ENCODE measurements around the gene NUP62.

Gene NUP62

DNA sequence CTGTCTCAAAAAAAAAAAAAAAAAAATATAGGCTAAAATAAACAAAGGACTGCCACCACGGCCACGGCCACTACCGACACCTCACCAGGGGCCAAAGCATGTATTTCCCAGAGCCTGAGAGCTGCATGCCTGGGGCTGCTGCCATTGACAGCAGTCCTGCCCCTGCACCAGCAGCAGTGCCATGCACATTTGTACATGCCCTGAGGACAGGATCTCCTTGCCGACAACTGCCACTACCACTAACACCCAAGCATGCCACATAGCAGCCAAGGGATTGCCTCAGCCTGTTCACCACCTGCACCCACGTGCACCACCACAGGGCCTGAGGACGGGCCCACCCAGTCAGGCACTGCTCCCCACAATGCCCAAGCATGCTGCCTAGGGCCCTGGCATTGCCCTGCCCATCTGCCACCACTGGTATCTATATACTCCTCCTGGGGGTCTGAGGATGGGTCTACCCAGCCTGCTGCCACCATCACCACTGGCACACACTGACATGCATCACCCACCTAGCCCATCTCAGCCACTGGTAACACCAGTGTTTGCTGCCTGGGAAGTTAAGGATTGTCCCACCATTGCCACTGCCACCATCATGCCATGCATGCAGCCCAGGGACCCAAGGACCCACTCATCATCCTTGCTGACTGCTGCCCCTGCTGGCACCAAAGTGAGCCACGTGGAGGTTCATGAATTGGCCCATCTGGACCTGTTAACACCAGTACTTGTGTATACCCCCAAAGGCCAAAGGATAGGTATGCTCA, 10.6 kb upstream of the NUP62 start:
- H3K9ac ChIP-seq (ENCODE audit: low read length in 5 of 5): no peak overlapping the region
- no peak overlapping the region for H3K4me3 ChIP-seq (ENCODE audit: low read depth in 1 of 5, low read length in 5 of 5)
- peaks cover 0 to 9% (median 6%) of the 10 kb centered on the region in 5 donors for H3K4me1 ChIP-seq (ENCODE audit: control insufficient read depth in 5 of 5, insufficient read depth in 5 of 5, low read length in 5 of 5)
- no peaks in the 10 kb centered on the region for H3K36me3 ChIP-seq (ENCODE audit: control insufficient read depth in 5 of 5, insufficient read depth in 5 of 5, low read length in 5 of 5)
- no peaks in the 10 kb centered on the region for H3K9me3 ChIP-seq (ENCODE audit: control insufficient read depth in 5 of 5, low read length in 5 of 5)
- H3K27me3 ChIP-seq (ENCODE audit: control insufficient read depth in 5 of 5, insufficient read depth in 4 of 5, low read length in 5 of 5): peaks cover 0 to 3% (median 0%) of the 10 kb centered on the region in 5 donors
- H3K27ac ChIP-seq (ENCODE audit: low read depth, low read length): no peak overlapping the region

DNA sequence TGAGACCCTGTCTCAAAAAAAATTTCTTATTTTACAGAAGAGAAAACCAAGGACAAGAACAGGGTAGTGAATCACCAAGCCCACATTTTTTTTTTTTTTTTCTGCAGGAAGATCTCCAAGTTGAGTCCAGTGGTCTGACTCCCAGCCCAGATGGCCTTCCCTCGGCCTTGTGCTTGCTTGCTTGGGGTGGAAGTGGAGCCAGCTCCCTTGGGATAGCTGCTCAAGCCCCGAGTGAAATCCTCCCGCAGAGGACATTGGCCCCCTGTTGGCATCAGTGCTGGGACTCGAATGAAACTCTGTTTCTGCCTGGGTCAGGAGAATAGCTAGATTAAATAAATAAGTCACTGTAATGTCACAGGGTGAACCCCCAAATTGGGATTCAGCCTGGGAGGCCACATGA, 9.4 kb upstream of the NUP62 start:
- no peak overlapping the region for H3K27ac ChIP-seq (ENCODE audit: low read depth, low read length)
- peaks cover 0 to 3% (median 0%) of the 10 kb centered on the region in 5 donors for H3K27me3 ChIP-seq (ENCODE audit: control insufficient read depth in 5 of 5, insufficient read depth in 4 of 5, low read length in 5 of 5)
- H3K9ac ChIP-seq (ENCODE audit: low read length in 5 of 5): no peak overlapping the region
- peaks cover 0 to 9% (median 6%) of the 10 kb centered on the region in 5 donors for H3K4me1 ChIP-seq (ENCODE audit: control insufficient read depth in 5 of 5, insufficient read depth in 5 of 5, low read length in 5 of 5)
- H3K4me3 ChIP-seq (ENCODE audit: low read depth in 1 of 5, low read length in 5 of 5): no peak overlapping the region
- H3K36me3 ChIP-seq (ENCODE audit: control insufficient read depth in 5 of 5, insufficient read depth in 5 of 5, low read length in 5 of 5): no peaks in the 10 kb centered on the region
- H3K9me3 ChIP-seq (ENCODE audit: control insufficient read depth in 5 of 5, low read length in 5 of 5): no peaks in the 10 kb centered on the region

DNA sequence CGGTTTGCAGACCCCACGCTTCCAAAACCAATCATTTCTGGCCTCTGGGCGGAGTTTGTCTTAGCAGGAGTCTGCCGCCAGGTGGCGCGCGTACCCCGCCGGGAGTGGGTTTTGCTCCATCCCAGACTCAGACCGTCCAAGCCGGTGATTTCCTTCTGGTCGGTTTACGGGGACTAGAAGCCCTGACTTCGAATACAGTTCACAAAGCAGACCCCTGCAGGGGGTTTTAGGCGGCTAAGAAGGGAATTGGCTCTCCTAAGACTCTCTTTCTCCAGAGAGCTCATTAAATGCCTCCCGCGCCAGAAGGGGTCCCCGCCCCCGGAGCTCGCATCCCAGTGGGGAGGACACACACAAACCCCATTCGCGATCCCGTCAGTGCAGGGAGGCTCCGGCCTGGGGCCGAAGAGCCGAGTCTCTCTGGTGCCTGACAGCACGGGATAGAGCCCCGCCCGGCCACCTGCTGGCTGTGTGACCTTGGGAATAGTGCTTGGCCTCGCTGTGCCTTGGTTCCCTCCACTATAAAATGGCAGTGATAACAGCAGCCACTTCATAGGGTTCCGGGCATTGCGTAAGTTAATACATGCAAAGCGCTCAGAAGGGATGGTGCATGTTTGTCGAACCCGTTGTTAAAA, 8.6 kb upstream of the NUP62 start:
- Histone ChIP-seq H3K36me3 (ENCODE audit: control insufficient read depth in 5 of 5, insufficient read depth in 5 of 5, low read length in 5 of 5) (peaks cover 0 to 2% (median 0%) of the 10 kb centered on the region in 5 donors), H3K4me3 (ENCODE audit: low read depth in 1 of 5, low read length in 5 of 5) (peak overlapping the region in 3 of 5 donors; percentile 22 to 50 (median 38)), H3K9me3 (ENCODE audit: control insufficient read depth in 5 of 5, low read length in 5 of 5) (no peaks in the 10 kb centered on the region), H3K4me1 (ENCODE audit: control insufficient read depth in 5 of 5, insufficient read depth in 5 of 5, low read length in 5 of 5) (peaks cover 0 to 9% (median 6%) of the 10 kb centered on the region in 5 donors), H3K27ac (ENCODE audit: low read depth, low read length) (no peak overlapping the region), H3K9ac (ENCODE audit: low read length in 5 of 5) (peak overlapping the region in 2 of 5 donors; percentile 26 to 47), H3K27me3 (ENCODE audit: control insufficient read depth in 5 of 5, insufficient read depth in 4 of 5, low read length in 5 of 5) (peaks cover 0 to 3% (median 0%) of the 10 kb centered on the region in 5 donors)

DNA sequence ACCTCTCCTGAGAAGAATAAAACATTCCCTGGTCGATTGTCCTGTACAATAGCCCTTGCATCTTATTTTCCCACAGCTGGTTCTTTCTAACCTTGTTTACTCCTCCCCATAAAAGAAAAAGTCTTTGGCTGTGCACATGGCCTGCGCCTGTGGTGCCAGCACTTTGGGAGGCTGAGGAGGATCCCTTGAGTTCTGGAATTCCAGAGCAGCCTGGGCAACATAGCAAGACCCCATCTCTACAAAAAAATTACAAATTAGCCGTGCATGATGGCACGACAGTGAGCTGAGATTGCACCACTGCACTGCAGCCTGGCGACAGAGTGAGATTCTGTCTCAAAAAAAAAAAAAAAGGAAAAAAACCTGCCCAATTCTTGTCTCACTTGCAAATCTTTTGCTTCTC, 7.2 kb upstream of the NUP62 start:
- Histone ChIP-seq H3K27me3 (ENCODE audit: control insufficient read depth in 5 of 5, insufficient read depth in 4 of 5, low read length in 5 of 5) (peaks cover 0 to 3% (median 0%) of the 10 kb centered on the region in 5 donors), H3K9ac (ENCODE audit: low read length in 5 of 5) (no peak overlapping the region), H3K4me3 (ENCODE audit: low read depth in 1 of 5, low read length in 5 of 5) (no peak overlapping the region), H3K36me3 (ENCODE audit: control insufficient read depth in 5 of 5, insufficient read depth in 5 of 5, low read length in 5 of 5) (peaks cover 0 to 5% (median 0%) of the 10 kb centered on the region in 5 donors), H3K9me3 (ENCODE audit: control insufficient read depth in 5 of 5, low read length in 5 of 5) (no peaks in the 10 kb centered on the region), H3K4me1 (ENCODE audit: control insufficient read depth in 5 of 5, insufficient read depth in 5 of 5, low read length in 5 of 5) (peaks cover 0 to 9% (median 6%) of the 10 kb centered on the region in 5 donors), H3K27ac (ENCODE audit: low read depth, low read length) (no peak overlapping the region)

DNA sequence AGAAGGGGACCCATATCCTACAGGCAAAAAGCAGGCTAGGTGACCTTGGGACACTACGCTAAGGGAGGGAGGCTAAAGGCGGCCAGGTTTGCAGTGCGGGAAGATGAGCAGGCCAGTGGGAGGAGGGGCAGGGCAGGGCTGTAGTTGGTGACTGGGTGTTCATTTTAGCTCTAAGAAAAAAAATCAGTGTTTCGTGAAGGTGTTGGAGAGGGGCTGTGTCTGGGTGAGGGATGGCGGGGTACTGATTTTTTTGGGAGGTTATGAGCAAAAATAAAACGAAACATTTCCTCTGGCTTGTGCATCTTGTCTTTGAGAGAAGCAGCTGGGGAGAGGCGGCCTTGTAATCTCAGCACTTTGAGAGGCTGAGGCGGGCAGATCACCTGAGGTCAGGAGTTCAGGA, 4.3 kb upstream of the NUP62 start:
- H3K27me3 ChIP-seq (ENCODE audit: control insufficient read depth in 5 of 5, insufficient read depth in 4 of 5, low read length in 5 of 5): peaks cover 0 to 2% (median 0%) of the 10 kb centered on the region in 5 donors

DNA sequence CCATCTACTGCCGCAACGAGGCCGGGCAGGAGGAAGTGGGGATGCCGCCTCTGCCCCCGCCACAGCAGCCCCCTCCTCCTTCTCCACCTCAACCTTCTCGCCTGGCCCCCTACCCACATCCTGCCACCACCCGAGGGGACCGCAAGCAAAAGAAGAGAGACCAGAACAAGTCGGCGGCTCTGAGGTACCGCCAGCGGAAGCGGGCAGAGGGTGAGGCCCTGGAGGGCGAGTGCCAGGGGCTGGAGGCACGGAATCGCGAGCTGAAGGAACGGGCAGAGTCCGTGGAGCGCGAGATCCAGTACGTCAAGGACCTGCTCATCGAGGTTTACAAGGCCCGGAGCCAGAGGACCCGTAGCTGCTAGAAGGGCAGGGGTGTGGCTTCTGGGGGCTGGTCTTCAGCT, 3.4 kb upstream of the NUP62 start:
- H3K9me3 ChIP-seq (ENCODE audit: control insufficient read depth in 5 of 5, low read length in 5 of 5): no peaks in the 10 kb centered on the region
- peaks cover 0 to 31% (median 23%) of the 10 kb centered on the region in 5 donors for H3K4me1 ChIP-seq (ENCODE audit: control insufficient read depth in 5 of 5, insufficient read depth in 5 of 5, low read length in 5 of 5)
- H3K27ac ChIP-seq (ENCODE audit: low read depth, low read length): no peak overlapping the region
- peaks cover 0 to 5% (median 0%) of the 10 kb centered on the region in 5 donors for H3K36me3 ChIP-seq (ENCODE audit: control insufficient read depth in 5 of 5, insufficient read depth in 5 of 5, low read length in 5 of 5)
- H3K9ac ChIP-seq (ENCODE audit: low read length in 5 of 5): no peak overlapping the region
- H3K27me3 ChIP-seq (ENCODE audit: control insufficient read depth in 5 of 5, insufficient read depth in 4 of 5, low read length in 5 of 5): no peaks in the 10 kb centered on the region
- no peak overlapping the region for H3K4me3 ChIP-seq (ENCODE audit: low read depth in 1 of 5, low read length in 5 of 5)

More for the DNA sequence above, 4.3 kb upstream of the NUP62 start:
- Histone ChIP-seq H3K9me3 (ENCODE audit: control insufficient read depth in 5 of 5, low read length in 5 of 5) (no peaks in the 10 kb centered on the region), H3K36me3 (ENCODE audit: control insufficient read depth in 5 of 5, insufficient read depth in 5 of 5, low read length in 5 of 5) (peaks cover 0 to 5% (median 0%) of the 10 kb centered on the region in 5 donors), H3K27ac (ENCODE audit: low read depth, low read length) (no peak overlapping the region), H3K9ac (ENCODE audit: low read length in 5 of 5) (no peak overlapping the region), H3K4me3 (ENCODE audit: low read depth in 1 of 5, low read length in 5 of 5) (no peak overlapping the region), H3K4me1 (ENCODE audit: control insufficient read depth in 5 of 5, insufficient read depth in 5 of 5, low read length in 5 of 5) (peaks cover 0 to 26% (median 18%) of the 10 kb centered on the region in 5 donors)

DNA sequence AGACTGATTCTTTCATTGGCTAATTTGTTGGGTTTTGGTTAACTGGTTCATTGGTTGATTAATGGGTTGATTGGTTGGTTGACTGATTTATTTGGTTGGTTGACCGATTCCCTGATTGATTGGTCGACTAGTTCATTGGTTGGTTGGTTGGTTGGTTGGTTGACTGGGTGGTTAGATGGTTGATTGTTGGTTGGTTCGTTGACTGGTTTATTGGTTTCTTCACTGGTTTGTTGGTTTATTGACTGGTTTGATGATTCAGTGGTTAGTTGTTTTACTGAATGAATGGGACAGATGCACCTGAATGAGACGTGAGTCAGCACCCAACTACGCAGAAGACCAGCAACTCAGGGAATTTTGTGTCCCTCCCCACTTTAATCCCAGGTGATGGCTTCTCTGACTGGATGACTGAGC, 2.7 kb upstream of the NUP62 start:
- peaks cover 2 to 33% (median 27%) of the 10 kb centered on the region in 5 donors for H3K4me1 ChIP-seq (ENCODE audit: control insufficient read depth in 5 of 5, insufficient read depth in 5 of 5, low read length in 5 of 5)
- no peak overlapping the region for H3K9ac ChIP-seq (ENCODE audit: low read length in 5 of 5)

DNA sequence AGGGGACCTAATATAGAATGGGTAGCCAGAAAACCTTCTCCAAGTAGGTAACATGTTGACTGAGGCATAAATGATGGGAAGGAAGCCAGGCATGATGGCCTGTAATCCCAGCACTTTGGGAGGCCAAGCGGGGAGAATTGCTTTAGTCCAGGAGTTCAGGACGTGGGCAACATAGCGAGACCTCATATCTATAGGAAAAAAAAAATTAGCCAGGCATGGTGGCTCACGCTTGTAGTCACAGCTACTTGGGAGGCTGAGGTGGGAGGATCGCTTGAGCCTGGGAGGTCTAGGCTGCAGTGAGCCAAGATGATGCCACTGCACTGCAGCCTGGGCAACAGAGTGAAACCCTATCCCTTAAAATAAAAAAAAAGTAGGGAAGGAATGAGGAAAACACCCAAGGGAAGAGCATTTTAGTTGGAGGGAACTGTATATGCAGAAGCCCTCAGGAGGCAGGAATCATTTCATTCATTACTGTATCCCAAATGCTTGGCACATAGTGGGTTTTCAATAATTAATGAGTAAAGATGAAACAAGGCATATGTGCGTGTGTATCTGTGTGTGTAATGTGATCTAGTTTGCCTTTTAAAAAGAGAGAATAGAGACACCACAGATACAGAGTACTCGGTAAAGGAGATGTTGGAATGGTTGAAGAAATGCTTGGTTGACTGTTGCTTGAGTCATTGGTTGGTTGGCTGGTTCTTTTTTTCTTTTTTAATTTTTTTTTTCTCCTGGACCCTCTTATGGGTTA, 2.2 kb upstream of the NUP62 start:
- H3K27ac ChIP-seq (ENCODE audit: low read depth, low read length): no peak overlapping the region
- H3K4me1 ChIP-seq (ENCODE audit: control insufficient read depth in 5 of 5, insufficient read depth in 5 of 5, low read length in 5 of 5): peaks cover 2 to 39% (median 31%) of the 10 kb centered on the region in 5 donors

More for the DNA sequence above, 2.7 kb upstream of the NUP62 start:
- Histone ChIP-seq H3K27ac (ENCODE audit: low read depth, low read length) (no peak overlapping the region), H3K27me3 (ENCODE audit: control insufficient read depth in 5 of 5, insufficient read depth in 4 of 5, low read length in 5 of 5) (no peaks in the 10 kb centered on the region), H3K9me3 (ENCODE audit: control insufficient read depth in 5 of 5, low read length in 5 of 5) (no peaks in the 10 kb centered on the region), H3K4me3 (ENCODE audit: low read depth in 1 of 5, low read length in 5 of 5) (no peak overlapping the region), H3K36me3 (ENCODE audit: control insufficient read depth in 5 of 5, insufficient read depth in 5 of 5, low read length in 5 of 5) (peaks cover 0 to 9% (median 7%) of the 10 kb centered on the region in 5 donors)

GRCh38 chr19:49930483-49931011, 1.2 kb upstream of the NUP62 start:
- no peaks in the 10 kb centered on the region for H3K9me3 ChIP-seq (ENCODE audit: control insufficient read depth in 5 of 5, low read length in 5 of 5)
- H3K4me3 ChIP-seq (ENCODE audit: low read depth in 1 of 5, low read length in 5 of 5): peak overlapping the region in 2 of 5 donors; percentile 34 to 94
- H3K36me3 ChIP-seq (ENCODE audit: control insufficient read depth in 5 of 5, insufficient read depth in 5 of 5, low read length in 5 of 5): peaks cover 0 to 18% (median 13%) of the 10 kb centered on the region in 5 donors
- no peak overlapping the region for H3K9ac ChIP-seq (ENCODE audit: low read length in 5 of 5)
- no peaks in the 10 kb centered on the region for H3K27me3 ChIP-seq (ENCODE audit: control insufficient read depth in 5 of 5, insufficient read depth in 4 of 5, low read length in 5 of 5)
- peak overlapping the region; percentile 96 for H3K27ac ChIP-seq (ENCODE audit: low read depth, low read length)
- peaks cover 2 to 41% (median 31%) of the 10 kb centered on the region in 5 donors for H3K4me1 ChIP-seq (ENCODE audit: control insufficient read depth in 5 of 5, insufficient read depth in 5 of 5, low read length in 5 of 5)

More for the DNA sequence above, 2.2 kb upstream of the NUP62 start:
- Histone ChIP-seq H3K36me3 (ENCODE audit: control insufficient read depth in 5 of 5, insufficient read depth in 5 of 5, low read length in 5 of 5) (peaks cover 0 to 15% (median 11%) of the 10 kb centered on the region in 5 donors), H3K4me3 (ENCODE audit: low read depth in 1 of 5, low read length in 5 of 5) (no peak overlapping the region), H3K27me3 (ENCODE audit: control insufficient read depth in 5 of 5, insufficient read depth in 4 of 5, low read length in 5 of 5) (no peaks in the 10 kb centered on the region), H3K9me3 (ENCODE audit: control insufficient read depth in 5 of 5, low read length in 5 of 5) (no peaks in the 10 kb centered on the region), H3K9ac (ENCODE audit: low read length in 5 of 5) (no peak overlapping the region)

Data from subcutaneous abdominal adipose tissue (tissue), 5 donors.